ENCODE results near the gene SLC4A1AP. TPM values are rescaled to one million over a fixed set of nuclear protein-coding genes. Genes with fewer than 3 reads are reported as not detected.
A peak's percentile ranks its signal among the peaks of the same experiment; 100 is the strongest.

The SLC4A1AP gene
- total RNA-seq, 1 experiment from 2014 or later, result 20.8 TPM

DNA sequence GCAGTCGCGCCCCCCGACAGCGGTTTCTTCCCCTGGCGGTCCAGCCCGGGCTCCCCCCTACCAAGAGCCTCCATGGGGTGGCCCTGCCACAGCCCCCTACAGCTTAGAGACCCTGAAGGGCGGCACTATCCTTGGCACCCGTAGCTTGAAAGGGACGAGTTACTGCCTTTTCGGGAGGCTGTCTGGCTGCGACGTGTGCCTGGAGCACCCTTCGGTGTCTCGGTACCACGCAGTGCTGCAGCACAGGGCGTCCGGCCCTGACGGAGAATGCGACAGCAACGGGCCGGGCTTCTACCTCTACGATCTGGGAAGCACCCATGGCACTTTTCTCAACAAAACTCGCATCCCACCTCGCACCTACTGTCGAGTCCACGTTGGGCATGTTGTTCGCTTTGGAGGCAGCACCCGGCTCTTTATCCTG, 475 bp downstream of the SLC4A1AP start:
- Histone ChIP-seq H2BK12ac (ENCODE audit: insufficient read length, low read depth, low read length) (no peak overlapping the region), H2BK20ac (ENCODE audit: low read depth, low read length, poor library complexity, severe bottlenecking) (no peak overlapping the region), H3K14ac (ENCODE audit: insufficient read depth, low read length) (no peak overlapping the region), H3K9ac (ENCODE audit: extremely low read depth, insufficient read length, low read length) (peak overlapping the region; percentile 66), H2BK5ac (ENCODE audit: insufficient read length, low read length) (no peak overlapping the region), H2BK15ac (ENCODE audit: low read depth, low read length) (no peak overlapping the region), H3K56ac (ENCODE audit: insufficient read length, low read depth, low read length) (no peak overlapping the region), H3K79me2 (ENCODE audit: insufficient read depth, low read length) (0 out of 2 replicates have a peak, but pooled peaks cover 2% of the 10 kb centered on the region), H3K27me3 (ENCODE audit: insufficient read depth, low read length) (no peaks in the 10 kb centered on the region), H2AK5ac (ENCODE audit: insufficient read length, low read length) (no peak overlapping the region), H4K5ac (ENCODE audit: insufficient read length, low read depth, low read length) (peak overlapping the region; percentile 75), H3K9me3 (ENCODE audit: control insufficient read depth, low read depth, low read length) (no peaks in the 10 kb centered on the region), H3T11ph (ENCODE audit: low read length) (no peak overlapping the region), H2BK120ac (ENCODE audit: low read depth, low read length, poor library complexity, severe bottlenecking) (no peak overlapping the region), H3K79me1 (ENCODE audit: insufficient read depth, low read depth, low read length, poor library complexity, severe bottlenecking) (peaks cover 8% of the 10 kb centered on the region), H3K23me2 (ENCODE audit: insufficient read length, low read depth, low read length, poor library complexity, severe bottlenecking) (peaks cover 12% of the 10 kb centered on the region), H3K4me2 (ENCODE audit: insufficient read depth, insufficient read length, low read length) (peak overlapping the region; percentile 70), H3K27ac (ENCODE audit: insufficient read length, low read depth, low read length) (no peak overlapping the region), H3K18ac (ENCODE audit: insufficient read length, low read depth, low read length) (no peak overlapping the region), H3K23ac (ENCODE audit: insufficient read length, low read depth, low read length) (no peak overlapping the region), H3K4me1 (ENCODE audit: insufficient read depth, low read length) (no peaks in the 10 kb centered on the region; the same call in 1 of the 2 replicates), H4K8ac (replicated peaks; ENCODE audit: insufficient read length, low read depth, low read length) (no peak overlapping the region), H4K91ac (ENCODE audit: insufficient read length, low read depth, low read length) (no peak overlapping the region), H3K4ac (ENCODE audit: low read depth, low read length) (no peak overlapping the region), H4K20me1 (ENCODE audit: control insufficient read depth, insufficient read depth, insufficient read length) (peaks cover 3% of the 10 kb centered on the region), H2AFZ (ENCODE audit: low read length) (no peak overlapping the region)
- Mint-ChIP-seq H3K4me3 (peak overlapping the region; percentile 97 to 98), H3K27me3 (ENCODE audit: low read depth) (no peaks in the 10 kb centered on the region), H3K9me3 (no peaks in the 10 kb centered on the region), H3K36me3 (ENCODE audit: insufficient read depth in 1 of 3, low read depth in 3 of 3) (peaks cover 22 to 56% (median 48%) of the 10 kb centered on the region in 3 experiments; a peak in 6 of 7 replicates), H3K27ac (peak overlapping the region in 1 of 3 experiments; percentile 100; a peak in 1 of 7 replicates), H3K4me1 (peaks cover 9 to 18% of the 10 kb centered on the region in 2 experiments)
- TF ChIP-seq, protein P1, sequence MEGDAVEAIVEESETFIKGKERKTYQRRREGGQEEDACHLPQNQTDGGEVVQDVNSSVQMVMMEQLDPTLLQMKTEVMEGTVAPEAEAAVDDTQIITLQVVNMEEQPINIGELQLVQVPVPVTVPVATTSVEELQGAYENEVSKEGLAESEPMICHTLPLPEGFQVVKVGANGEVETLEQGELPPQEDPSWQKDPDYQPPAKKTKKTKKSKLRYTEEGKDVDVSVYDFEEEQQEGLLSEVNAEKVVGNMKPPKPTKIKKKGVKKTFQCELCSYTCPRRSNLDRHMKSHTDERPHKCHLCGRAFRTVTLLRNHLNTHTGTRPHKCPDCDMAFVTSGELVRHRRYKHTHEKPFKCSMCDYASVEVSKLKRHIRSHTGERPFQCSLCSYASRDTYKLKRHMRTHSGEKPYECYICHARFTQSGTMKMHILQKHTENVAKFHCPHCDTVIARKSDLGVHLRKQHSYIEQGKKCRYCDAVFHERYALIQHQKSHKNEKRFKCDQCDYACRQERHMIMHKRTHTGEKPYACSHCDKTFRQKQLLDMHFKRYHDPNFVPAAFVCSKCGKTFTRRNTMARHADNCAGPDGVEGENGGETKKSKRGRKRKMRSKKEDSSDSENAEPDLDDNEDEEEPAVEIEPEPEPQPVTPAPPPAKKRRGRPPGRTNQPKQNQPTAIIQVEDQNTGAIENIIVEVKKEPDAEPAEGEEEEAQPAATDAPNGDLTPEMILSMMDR (conservative IDR thresholded peaks at IDR 0.05), result no peak
- DNase-seq, result no peak
- no CpG with 5 or more reads among the region's 28 CpGs for WGBS (ENCODE audit: extremely low coverage, insufficient read length, low lambda C conversion rate)

All from H9 (cell line).